ENCODE data around the gene MTERF4.

DNA sequence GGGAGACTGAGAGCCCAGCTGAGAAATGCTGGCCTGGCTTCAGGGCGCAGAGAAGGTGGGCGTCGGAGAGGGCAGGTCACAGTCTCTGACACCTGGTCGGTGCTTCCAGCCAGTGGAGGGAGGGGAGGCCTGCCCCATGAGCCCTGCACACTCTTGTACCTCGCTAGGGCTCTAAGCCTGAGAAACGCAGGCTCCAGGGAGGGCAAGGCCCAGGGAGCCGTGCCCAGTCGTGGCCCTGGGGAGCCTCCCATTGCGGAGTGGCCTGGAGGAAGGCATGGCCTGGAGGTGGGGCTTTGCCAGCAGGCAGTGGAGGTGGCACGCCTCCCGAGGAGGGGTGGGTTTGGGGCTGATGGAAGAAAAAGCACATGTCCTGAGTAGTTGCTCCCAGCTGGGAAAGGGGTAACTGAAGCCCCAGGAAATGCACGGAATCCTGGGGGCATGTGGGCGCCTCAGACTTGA, 39.0 kb downstream of the MTERF4 start:
- TF ChIP-seq, protein P1, sequence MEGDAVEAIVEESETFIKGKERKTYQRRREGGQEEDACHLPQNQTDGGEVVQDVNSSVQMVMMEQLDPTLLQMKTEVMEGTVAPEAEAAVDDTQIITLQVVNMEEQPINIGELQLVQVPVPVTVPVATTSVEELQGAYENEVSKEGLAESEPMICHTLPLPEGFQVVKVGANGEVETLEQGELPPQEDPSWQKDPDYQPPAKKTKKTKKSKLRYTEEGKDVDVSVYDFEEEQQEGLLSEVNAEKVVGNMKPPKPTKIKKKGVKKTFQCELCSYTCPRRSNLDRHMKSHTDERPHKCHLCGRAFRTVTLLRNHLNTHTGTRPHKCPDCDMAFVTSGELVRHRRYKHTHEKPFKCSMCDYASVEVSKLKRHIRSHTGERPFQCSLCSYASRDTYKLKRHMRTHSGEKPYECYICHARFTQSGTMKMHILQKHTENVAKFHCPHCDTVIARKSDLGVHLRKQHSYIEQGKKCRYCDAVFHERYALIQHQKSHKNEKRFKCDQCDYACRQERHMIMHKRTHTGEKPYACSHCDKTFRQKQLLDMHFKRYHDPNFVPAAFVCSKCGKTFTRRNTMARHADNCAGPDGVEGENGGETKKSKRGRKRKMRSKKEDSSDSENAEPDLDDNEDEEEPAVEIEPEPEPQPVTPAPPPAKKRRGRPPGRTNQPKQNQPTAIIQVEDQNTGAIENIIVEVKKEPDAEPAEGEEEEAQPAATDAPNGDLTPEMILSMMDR (IDR thresholded peaks at IDR 0.05; ENCODE audit: low read depth, low read length) = no peak
- TF ChIP-seq EZH2phosphoT487 (IDR thresholded peaks at IDR 0.05; ENCODE audit: low read depth) = no peak

Measured in OCI-LY3 (cell line).